CD4-positive, alpha-beta T cell treated with Interleukin-4 for 4 hours (primary cell): ENCODE results near the gene CROCC.

Experiments used
- DNase-seq: peaks from one replicate; pipeline ENCODE4 v3.0.0-alpha.2; 2020

The CROCC gene

DNA sequence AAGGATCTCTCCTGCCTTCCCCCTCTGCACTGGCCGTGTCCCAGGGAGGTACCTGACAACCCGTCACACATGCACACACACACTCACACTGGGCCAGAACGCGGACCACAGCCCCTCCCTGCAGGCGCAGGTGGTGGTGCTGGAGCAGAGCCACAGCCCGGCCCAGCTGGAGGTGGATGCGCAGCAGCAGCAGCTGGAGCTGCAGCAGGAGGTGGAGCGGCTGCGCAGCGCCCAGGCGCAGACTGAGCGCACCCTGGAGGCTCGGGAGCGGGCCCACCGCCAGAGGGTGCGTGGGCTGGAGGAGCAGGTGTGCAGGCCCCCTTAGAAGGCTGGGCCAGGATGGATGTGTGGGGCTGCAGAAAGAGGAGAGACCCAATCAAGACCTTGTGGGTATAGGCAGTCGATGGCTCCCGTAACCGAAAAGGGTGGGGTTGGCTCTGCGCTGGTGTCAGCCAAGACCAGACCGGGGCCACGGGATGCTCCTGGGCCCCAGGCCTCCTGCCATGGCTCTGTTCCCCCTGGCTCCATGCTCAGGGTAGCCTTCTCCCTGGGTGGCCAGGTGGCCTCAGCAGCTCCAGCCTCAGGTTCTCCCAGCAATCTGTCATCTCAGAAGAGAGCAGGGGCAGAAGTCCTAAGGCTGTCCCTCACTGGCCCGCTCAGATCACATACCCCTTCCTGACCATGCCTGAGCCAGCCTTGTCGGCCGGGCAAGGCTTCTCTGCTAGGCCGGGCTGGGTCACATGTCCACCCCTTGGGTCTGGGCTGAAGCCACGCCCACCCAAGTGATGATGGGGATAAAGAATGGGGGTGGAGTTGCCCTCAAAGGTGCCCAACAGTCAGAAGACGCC is 49.8 kb downstream of the CROCC start:
- DNase-seq, result no peak

- DNase-seq, result no peak
Measured at GRCh38 chr1:16972189-16972895, 50.6 kb downstream of the CROCC start.

DNA sequence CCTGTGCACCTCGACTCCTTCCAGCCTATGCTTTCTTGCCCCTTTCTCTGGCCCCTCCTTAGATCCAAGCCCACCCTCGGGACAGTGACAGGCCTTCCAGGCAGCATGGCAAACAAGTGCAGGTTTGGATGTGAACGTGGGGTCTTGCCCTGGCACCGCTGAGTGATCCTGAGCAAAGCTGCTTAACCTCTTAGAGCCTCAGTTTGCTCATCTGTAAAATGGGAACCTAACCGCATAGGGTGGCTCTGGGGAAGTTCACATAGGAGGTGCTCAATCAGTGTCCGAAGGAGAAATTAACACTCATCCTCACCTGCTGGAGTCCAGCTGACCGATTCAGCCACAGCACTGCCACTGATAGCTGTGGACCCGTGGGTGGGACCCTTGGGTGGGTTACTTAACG is 51.5 kb downstream of the CROCC start:
- DNase-seq, result no peak

- no peak for DNase-seq
Measured at GRCh38 chr1:16975211-16975610, 53.5 kb downstream of the CROCC start.

DNA sequence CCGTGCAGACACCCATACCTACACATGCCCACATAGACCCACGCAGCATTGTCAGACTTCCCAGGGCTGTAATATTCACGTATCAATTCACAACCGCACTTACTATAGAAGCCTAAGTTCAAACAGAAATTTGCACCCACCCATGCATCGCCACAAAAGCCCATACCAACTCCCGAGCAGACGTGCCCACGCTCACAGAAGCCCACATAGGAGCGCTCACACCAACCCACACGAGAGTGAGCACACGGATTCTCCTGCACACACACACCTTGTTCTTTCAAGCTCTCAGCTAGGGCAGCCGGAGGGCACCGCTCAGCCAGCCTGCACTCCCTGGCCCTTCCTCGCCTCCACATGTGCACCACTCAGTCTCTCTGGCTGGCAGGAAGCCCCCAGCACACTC is 54.1 kb downstream of the CROCC start:
- DNase-seq, result no peak

- DNase-seq, result no peak
Measured at GRCh38 chr1:16976966-16977365, 55.2 kb downstream of the CROCC start.

DNA sequence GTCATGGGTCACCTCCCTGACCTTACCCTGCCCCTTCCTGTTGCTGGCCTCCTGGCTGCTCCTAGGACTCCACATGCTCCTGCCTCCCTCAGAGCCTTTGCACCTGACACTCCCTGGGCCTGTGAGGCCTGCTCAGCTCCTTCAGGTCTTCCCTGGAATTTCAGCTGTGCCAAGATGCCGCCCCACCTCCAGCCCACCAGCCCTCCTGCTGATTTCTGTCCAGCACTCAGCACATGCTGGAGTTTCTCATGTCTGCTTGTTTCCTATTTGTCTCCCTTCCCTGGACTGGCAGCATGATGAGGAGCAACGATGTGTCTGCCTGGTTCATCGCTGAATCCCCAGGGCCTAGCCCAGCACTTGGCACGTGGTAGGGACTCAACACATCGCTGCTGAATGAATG is 55.6 kb downstream of the CROCC start:
- no peak for DNase-seq

GRCh38 chr1:16978139-16978538 is 56.4 kb downstream of the CROCC start:
- DNase-seq, result no peak

GRCh38 chr1:16978567-16979474 is 57.1 kb downstream of the CROCC start:
- DNase-seq, result no peak

GRCh38 chr1:16979475-16980327 is 58.0 kb downstream of the CROCC start:
- DNase-seq, result no peak

GRCh38 chr1:16980473-16981268 is 58.9 kb downstream of the CROCC start, which contains the start of gene MFAP2:
Gene MFAP2 (minus strand): TSS chr1:16980620. CDS start chr1:16978273, 2,347 bp downstream.
- no peak for DNase-seq

DNA sequence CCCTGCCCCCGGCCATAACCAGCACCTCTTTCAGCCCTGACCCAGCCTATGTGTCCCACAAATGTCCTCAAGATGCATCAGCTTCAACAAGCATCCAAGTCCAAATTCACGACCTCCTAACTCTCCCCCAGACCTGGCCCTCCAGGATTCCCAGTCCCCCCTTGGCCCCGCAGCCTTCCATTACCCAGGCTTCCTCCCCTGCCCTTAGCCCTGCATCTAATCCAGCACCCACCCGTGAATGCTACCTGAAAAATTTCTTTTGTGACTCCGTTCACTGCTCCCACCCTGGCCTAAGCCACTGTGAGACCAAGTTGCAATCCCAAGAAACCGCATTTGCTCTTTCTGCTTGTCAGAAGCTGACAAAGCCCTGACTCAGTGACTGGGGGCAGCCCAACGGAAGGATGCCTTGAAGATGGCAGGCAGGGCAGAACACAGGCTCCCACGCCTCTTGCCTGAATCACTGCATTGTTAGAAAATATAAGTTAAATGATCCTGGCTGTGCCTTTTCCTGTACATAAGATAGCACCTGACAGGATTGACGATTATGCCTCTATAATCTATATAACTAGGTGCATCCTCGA is 59.6 kb downstream of the CROCC start:
- DNase-seq, result no peak

- no peak for DNase-seq
Measured at GRCh38 chr1:16982902-16983301, 61.2 kb downstream of the CROCC start.

GRCh38 chr1:16983649-16984048 is 61.9 kb downstream of the CROCC start:
- no peak for DNase-seq

- no peak for DNase-seq
Measured at GRCh38 chr1:16984717-16985116, 63.0 kb downstream of the CROCC start.

- DNase-seq, result no peak
Measured at GRCh38 chr1:16986113-16986512, 64.4 kb downstream of the CROCC start.

DNA sequence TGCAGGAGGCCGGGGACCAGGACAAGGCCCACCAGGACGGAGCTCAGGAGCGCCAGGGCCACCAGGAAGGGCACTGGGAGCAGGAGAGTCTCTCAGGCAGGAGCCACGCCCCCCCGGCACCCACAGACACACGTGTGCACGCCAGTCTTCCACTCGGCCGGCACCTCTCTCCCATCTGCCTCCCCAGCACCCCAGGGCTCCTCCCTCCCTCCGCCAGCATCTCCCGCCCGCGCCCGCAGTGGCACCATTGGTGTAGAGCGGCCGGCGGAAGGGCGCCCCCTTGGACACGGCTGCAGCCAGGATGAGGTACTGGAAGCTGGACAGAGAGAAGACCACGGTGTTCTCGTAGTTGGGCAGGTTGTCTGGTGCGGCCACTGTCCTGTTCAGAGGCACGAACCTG is 64.8 kb downstream of the CROCC start:
- DNase-seq, result no peak

- DNase-seq, result no peak
Measured at GRCh38 chr1:16986962-16987361, 65.2 kb downstream of the CROCC start.

DNA sequence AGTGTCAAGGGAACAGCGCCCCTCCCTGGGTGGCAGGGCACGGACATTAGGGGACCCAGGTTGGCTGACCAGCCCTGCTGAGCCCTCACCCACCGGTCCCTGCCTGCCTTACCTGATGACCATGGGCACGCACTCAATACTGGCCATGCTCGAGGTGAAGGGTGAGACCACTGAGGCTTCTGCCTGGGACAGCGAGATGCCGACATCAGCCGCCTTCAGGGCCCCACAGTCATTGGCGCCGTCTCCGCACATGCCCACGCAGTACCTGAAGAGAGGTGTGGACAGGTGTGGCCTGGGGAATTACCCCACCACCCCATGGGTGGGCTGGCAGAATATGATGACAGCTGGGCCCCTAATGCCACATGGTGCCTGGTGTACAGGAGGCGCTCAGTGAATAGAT is 66.5 kb downstream of the CROCC start:
- DNase-seq, result no peak

DNA sequence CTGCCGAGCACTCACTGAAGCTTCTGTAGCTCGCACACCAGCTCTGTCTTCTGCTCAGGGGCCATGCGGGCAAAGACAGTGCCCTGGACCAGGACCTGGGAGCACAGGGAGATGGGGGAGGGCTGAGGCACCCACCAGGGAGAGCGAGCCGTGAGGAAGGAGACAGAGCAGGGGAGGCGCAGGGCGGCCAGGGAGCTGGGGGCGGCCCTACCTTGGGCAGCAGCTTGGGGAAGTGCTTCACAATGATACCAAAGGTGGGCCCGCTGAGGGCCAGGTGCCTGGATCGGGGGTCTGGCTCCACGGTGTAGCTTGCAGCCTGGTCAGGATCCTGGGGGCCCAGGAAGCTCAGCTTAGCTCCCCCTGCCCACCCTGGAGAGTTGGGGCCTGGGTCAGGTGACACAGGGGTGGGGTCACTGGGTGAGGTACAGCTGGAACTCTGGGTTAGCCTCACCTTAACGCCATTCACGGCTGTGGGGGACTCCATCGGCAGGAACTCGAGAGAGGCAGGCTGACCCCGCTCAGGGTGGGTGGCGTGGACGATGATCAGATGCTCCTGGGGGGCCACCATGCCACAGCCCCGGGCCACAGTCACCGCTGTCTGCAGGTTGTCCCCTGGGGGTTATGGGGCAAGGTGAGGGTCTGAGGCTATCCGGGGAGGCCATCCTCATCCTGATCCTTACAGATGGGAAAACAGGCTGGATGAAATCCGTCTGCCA is 68.1 kb downstream of the CROCC start:
- DNase-seq, result no peak
